Sigmoid colon (tissue), 7 donors: ENCODE data around the gene CHRNB4. TPM values are rescaled to one million over a fixed set of nuclear protein-coding genes. Genes with fewer than 3 reads are reported as not detected.

Source experiments
- DNase-seq: peaks from one replicate; pipeline ENCODE4 v3.0.0-alpha.2; 2019
- H3K27ac ChIP-seq, 4 donors: fragments of 200-600 bp; sonication (generic); one replicate each; pipeline ENCODE4 v1.5.1; 2016 to 2019; ENCODE audit warnings: mild to moderate bottlenecking in 1 of 4
- H3K27me3 ChIP-seq, 3 donors: fragments of 200-600 bp; sonication (generic); one replicate each; pipeline ENCODE4 v1.5.1; 2019; ENCODE audit warnings: mild to moderate bottlenecking in 1 of 3
- H3K36me3 ChIP-seq, 4 donors: fragments of 200-600 bp; sonication (generic); one replicate each; pipeline ENCODE4 v1.5.1; 2016 to 2019
- H3K4me1 ChIP-seq, 4 donors: fragments of 200-600 bp; sonication (generic); one replicate each; pipeline ENCODE4 v1.5.1; 2017 to 2019
- H3K4me3 ChIP-seq, 4 donors: fragments of 200-600 bp; sonication (generic); one replicate each; pipeline ENCODE4 v1.5.1; 2017 to 2019; ENCODE audit warnings: mild to moderate bottlenecking in 2 of 4, moderate library complexity in 1 of 4
- H3K9me3 ChIP-seq, 4 donors: fragments of 200-600 bp in 3 of 4; sonication (generic) in 3 of 4; one replicate each; pipeline versions ENCODE4 v1.5.1 to v1.6.1; 2013 to 2019
- CTCF ChIP-seq, 4 experiments: fragments of 450-650 bp in 3 of 4; fragments of 200-600 bp in 1 of 4; IDR thresholded peaks; one replicate each; pipeline ENCODE4 v1.5.1; 2016 to 2019; ENCODE audit warnings: antibody characterized with exemption in 4 of 4, mild to moderate bottlenecking in 3 of 4, moderate library complexity in 2 of 4
- EP300 ChIP-seq, 4 donors: sonication (generic); formaldehyde crosslinking; IDR thresholded peaks; one replicate each; pipeline ENCODE4 v1.6.1; 2017; ENCODE audit warnings: antibody characterized with exemption in 4 of 4
- POLR2A ChIP-seq, 2 donors: fragments of 450-650 bp; IDR thresholded peaks; one replicate each; pipeline ENCODE4 v1.6.1; 2016; ENCODE audit warnings: antibody characterized with exemption in 2 of 2, mild to moderate bottlenecking in 2 of 2, moderate library complexity in 2 of 2
- POLR2AphosphoS5 ChIP-seq, 4 donors: sonication (generic); formaldehyde crosslinking; IDR thresholded peaks; one replicate each; pipeline ENCODE4 v1.6.1; 2017; ENCODE audit warnings: antibody characterized with exemption in 4 of 4
- WGBS, 2 donors: extraction: QIAGEN DNeasy Blood & Tissue Kit; methylation state at CpG; one replicate each; pipeline ENCODE4 v1.1.7; 2013; 5-methylcytosine and 5-hydroxymethylcytosine counted together
- intact Hi-C: fragments of 100-400 bp; cut with DNase I; formaldehyde crosslinking; loops from one replicate; pipeline ENCODE4 v1.15.1; 2023
- polyA plus RNA-seq, 3 donors: library from polyadenylated mRNA; stranded (reverse); fragments of 200-250 nt; gene quantifications; one replicate each; pipeline ENCODE4 v1.2.3, GENCODE V29; 2013
- total RNA-seq, 4 donors: library from RNA; depleted of rRNA; stranded (reverse); fragments of >200 nt; gene quantifications; one replicate each; pipeline ENCODE4 v1.1.0, GENCODE V29; 2016
- donor health status: healthy with polysubstance abuse.
- donor health status: Bipolar disorder and iron deficiency.
- donor health status: healthy.

CHRNB4 gene
- total and polyA plus RNA-seq, 7 donors: 0.33 to 2.5 (median 1.4) TPM; not detected in 2

GRCh38 chr15:78682693-78683410 lies 41.8 kb upstream of the CHRNB4 start:
- DNase-seq: no peak
- Histone ChIP-seq H3K4me1 (peaks cover 0 to 9% (median 2%) of the 10 kb centered on the region in 4 donors), H3K4me3 (no peak overlapping the region), H3K36me3 (no peaks in the 10 kb centered on the region), H3K9me3 (no peaks in the 10 kb centered on the region), H3K27ac (no peak overlapping the region), H3K27me3 (no peaks in the 10 kb centered on the region)
- 94 to 95% methylated on average over 12 of the region's 12 CpGs for WGBS, 2 donors
- TF ChIP-seq EP300 (IDR thresholded peaks at IDR 0.05) (no peak), CTCF (IDR thresholded peaks at IDR 0.05) (no peak), POLR2AphosphoS5 (IDR thresholded peaks at IDR 0.05) (no peak), POLR2A (IDR thresholded peaks at IDR 0.05) (no peak)
- intact Hi-C loops: no loop called here

GRCh38 chr15:78682004-78682651 lies 41.1 kb upstream of the CHRNB4 start:
- no peaks in the 10 kb centered on the region for H3K9me3 ChIP-seq
- H3K4me3 ChIP-seq: no peak overlapping the region
- H3K27me3 ChIP-seq: no peaks in the 10 kb centered on the region
- intact Hi-C loops: no loop called here
- no peak for TF ChIP-seq EP300 (IDR thresholded peaks at IDR 0.05)
- TF ChIP-seq POLR2A (IDR thresholded peaks at IDR 0.05): no peak
- TF ChIP-seq CTCF (IDR thresholded peaks at IDR 0.05): no peak
- TF ChIP-seq POLR2AphosphoS5 (IDR thresholded peaks at IDR 0.05): no peak
- no peak overlapping the region for H3K27ac ChIP-seq
- no peak for DNase-seq
- peaks cover 0 to 9% (median 2%) of the 10 kb centered on the region in 4 donors for H3K4me1 ChIP-seq
- WGBS, 2 donors: 65 to 80% methylated on average over 5 of the region's 5 CpGs
- H3K36me3 ChIP-seq: no peaks in the 10 kb centered on the region

GRCh38 chr15:78681281-78682003 lies 40.4 kb upstream of the CHRNB4 start:
- DNase-seq: no peak
- WGBS, 2 donors: 73 to 82% methylated on average over 8 of the region's 8 CpGs
- peaks cover 0 to 9% (median 2%) of the 10 kb centered on the region in 4 donors for H3K4me1 ChIP-seq
- intact Hi-C loops: no loop called here
- TF ChIP-seq POLR2AphosphoS5 (IDR thresholded peaks at IDR 0.05): no peak
- TF ChIP-seq POLR2A (IDR thresholded peaks at IDR 0.05): no peak
- no peak for TF ChIP-seq CTCF (IDR thresholded peaks at IDR 0.05)
- TF ChIP-seq EP300 (IDR thresholded peaks at IDR 0.05): no peak
- H3K4me3 ChIP-seq: no peak overlapping the region
- no peaks in the 10 kb centered on the region for H3K27me3 ChIP-seq
- no peaks in the 10 kb centered on the region for H3K36me3 ChIP-seq
- H3K27ac ChIP-seq: no peak overlapping the region
- no peaks in the 10 kb centered on the region for H3K9me3 ChIP-seq

GRCh38 chr15:78680431-78681075 lies 39.5 kb upstream of the CHRNB4 start:
- H3K9me3 ChIP-seq: no peaks in the 10 kb centered on the region
- H3K27ac ChIP-seq: no peak overlapping the region
- TF ChIP-seq CTCF (IDR thresholded peaks at IDR 0.05): no peak
- TF ChIP-seq EP300 (IDR thresholded peaks at IDR 0.05): no peak
- TF ChIP-seq POLR2AphosphoS5 (IDR thresholded peaks at IDR 0.05): no peak
- no peak for TF ChIP-seq POLR2A (IDR thresholded peaks at IDR 0.05)
- 79 to 82% methylated on average over 10 of the region's 10 CpGs for WGBS, 2 donors
- no peak for DNase-seq
- H3K4me3 ChIP-seq: no peak overlapping the region
- no peaks in the 10 kb centered on the region for H3K27me3 ChIP-seq
- no peaks in the 10 kb centered on the region for H3K36me3 ChIP-seq
- intact Hi-C loops: no loop called here
- peaks cover 0 to 6% (median under 1%) of the 10 kb centered on the region in 4 donors for H3K4me1 ChIP-seq
